ENCODE data around the gene ADCY9. TPM values are rescaled to one million over a fixed set of nuclear protein-coding genes. Genes with fewer than 3 reads are reported as not detected.
"Not testable (repeated sequence)": the region's sequence is repeated elsewhere in the genome, so short reads cannot be mapped to it uniquely, and the experiment has no call there.

Gene ADCY9
- total RNA-seq, 2 donors from 2014 or later, result 18.6 to 18.7 TPM

GRCh38 chr16:4048481-4048880, 67.8 kb downstream of the ADCY9 start:
- ATAC-seq (replicated peaks in 1 of 2), result no peak
- Mint-ChIP-seq H3K9me3 (no peaks in the 10 kb centered on the region), H3K4me1 (ENCODE audit: low read depth) (peaks cover 7% of the 10 kb centered on the region), H3K36me3 (ENCODE audit: insufficient read depth in 2 of 2) (no peaks in the 10 kb centered on the region), H3K27me3 (ENCODE audit: low read depth) (peaks cover 8% of the 10 kb centered on the region), H3K4me3 (no peak overlapping the region), H3K27ac (no peak overlapping the region)
- no peak for DNase-seq

- no peak overlapping the region for H3K4me3 Mint-ChIP-seq
- H3K9me3 Mint-ChIP-seq, result no peaks in the 10 kb centered on the region
- ATAC-seq (replicated peaks in 1 of 2) (no peak), DNase-seq (no peak)
- H3K36me3 Mint-ChIP-seq (ENCODE audit: insufficient read depth in 2 of 2), result no peaks in the 10 kb centered on the region
- H3K27me3 Mint-ChIP-seq (ENCODE audit: low read depth), result peaks cover 8% of the 10 kb centered on the region
- H3K27ac Mint-ChIP-seq, result no peak overlapping the region
- peaks cover 7% of the 10 kb centered on the region for H3K4me1 Mint-ChIP-seq (ENCODE audit: low read depth)
Observed at GRCh38 chr16:4046221-4046620, 70.0 kb downstream of the ADCY9 start.

GRCh38 chr16:4045561-4045960, 70.7 kb downstream of the ADCY9 start:
- H3K27me3 Mint-ChIP-seq (ENCODE audit: low read depth); DNase-seq; H3K4me3 Mint-ChIP-seq; H3K36me3 Mint-ChIP-seq (ENCODE audit: insufficient read depth in 2 of 2); H3K9me3 Mint-ChIP-seq; H3K4me1 Mint-ChIP-seq (ENCODE audit: low read depth); ATAC-seq (replicated peaks in 1 of 2); H3K27ac Mint-ChIP-seq: not testable (repeated sequence)

DNA sequence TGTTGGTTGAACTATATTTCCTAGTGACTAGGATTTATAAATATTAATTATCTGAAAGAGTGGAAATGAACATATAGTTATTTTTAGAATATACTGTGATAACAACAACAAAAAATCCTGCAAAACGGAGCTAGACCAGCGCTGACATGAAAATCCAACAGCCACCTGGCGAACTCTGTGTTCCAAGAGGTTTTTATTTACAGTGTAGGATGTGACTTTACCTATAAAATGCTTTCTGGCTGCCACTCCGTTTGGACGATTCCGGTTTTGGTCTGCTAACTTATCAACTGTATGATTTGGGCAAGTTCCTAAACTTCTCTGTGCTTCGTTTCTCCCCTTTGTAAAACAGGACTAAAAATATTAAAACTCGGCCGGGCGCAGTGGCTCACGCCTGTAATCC, 73.7 kb downstream of the ADCY9 start:
- Mint-ChIP-seq H3K9me3 (no peaks in the 10 kb centered on the region), H3K27ac (no peak overlapping the region), H3K4me1 (ENCODE audit: low read depth) (peaks cover 7% of the 10 kb centered on the region), H3K36me3 (ENCODE audit: insufficient read depth in 2 of 2) (no peaks in the 10 kb centered on the region), H3K4me3 (no peak overlapping the region), H3K27me3 (ENCODE audit: low read depth) (peaks cover 8% of the 10 kb centered on the region)
- DNase-seq, result no peak
- no peak for ATAC-seq (replicated peaks in 1 of 2)

GRCh38 chr16:4038448-4038847, 77.8 kb downstream of the ADCY9 start:
- Mint-ChIP-seq H3K4me1 (ENCODE audit: low read depth) (no peaks in the 10 kb centered on the region), H3K27ac (no peak overlapping the region), H3K27me3 (ENCODE audit: low read depth) (no peaks in the 10 kb centered on the region), H3K36me3 (ENCODE audit: insufficient read depth in 2 of 2) (no peaks in the 10 kb centered on the region), H3K4me3 (no peak overlapping the region), H3K9me3 (no peaks in the 10 kb centered on the region)
- ATAC-seq (replicated peaks in 1 of 2), result no peak
- DNase-seq, result no peak

- not testable (repeated sequence) for H3K27me3 Mint-ChIP-seq (ENCODE audit: low read depth); DNase-seq; H3K9me3 Mint-ChIP-seq; H3K36me3 Mint-ChIP-seq (ENCODE audit: insufficient read depth in 2 of 2); H3K4me3 Mint-ChIP-seq; ATAC-seq (replicated peaks in 1 of 2); H3K4me1 Mint-ChIP-seq (ENCODE audit: low read depth); H3K27ac Mint-ChIP-seq
Observed at GRCh38 chr16:4036952-4037351, 79.3 kb downstream of the ADCY9 start.

DNA sequence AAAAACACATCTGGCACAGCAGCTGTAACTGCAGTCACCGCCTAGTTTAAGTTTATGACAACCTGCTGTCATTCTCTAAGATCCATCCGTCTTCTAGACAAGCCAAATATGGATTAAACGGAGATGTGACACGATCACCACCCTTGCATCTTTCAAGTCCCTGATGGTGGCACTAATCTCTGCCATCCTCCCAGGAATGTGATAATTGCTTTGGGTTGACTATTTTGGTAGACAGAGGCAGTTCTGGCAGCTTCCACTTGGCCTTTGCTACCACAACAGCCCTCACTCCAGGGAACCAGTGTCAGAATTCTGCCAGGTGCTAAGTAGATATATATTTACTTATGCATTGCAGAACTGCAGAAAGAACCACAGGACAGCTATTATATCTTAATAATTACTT, 81.3 kb downstream of the ADCY9 start:
- ATAC-seq (replicated peaks in 1 of 2), result no peak
- H3K9me3 Mint-ChIP-seq, result no peaks in the 10 kb centered on the region
- DNase-seq, result no peak
- H3K4me3 Mint-ChIP-seq, result no peak overlapping the region
- H3K27me3 Mint-ChIP-seq (ENCODE audit: low read depth), result no peaks in the 10 kb centered on the region
- no peak overlapping the region for H3K27ac Mint-ChIP-seq
- peaks cover 4% of the 10 kb centered on the region for H3K4me1 Mint-ChIP-seq (ENCODE audit: low read depth)
- no peaks in the 10 kb centered on the region for H3K36me3 Mint-ChIP-seq (ENCODE audit: insufficient read depth in 2 of 2)

DNA sequence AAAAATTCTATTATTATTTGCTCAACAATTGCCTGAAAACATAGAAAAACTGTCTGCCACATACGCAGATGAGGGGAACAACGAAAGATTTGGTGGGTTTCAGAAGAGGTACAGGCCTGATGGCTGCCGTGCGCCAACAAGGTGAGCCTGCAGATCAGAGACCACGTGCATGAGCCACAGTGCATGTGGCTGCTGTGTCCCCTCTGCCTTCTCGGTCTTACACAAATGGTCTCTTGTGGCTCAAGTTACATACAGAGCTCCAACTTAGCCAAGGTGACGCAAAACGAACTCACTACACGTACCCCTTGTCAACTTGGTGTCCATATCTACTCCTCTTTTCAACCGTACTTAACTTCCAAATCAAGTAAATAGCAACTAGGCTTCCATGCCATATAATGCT, 82.3 kb downstream of the ADCY9 start:
- DNase-seq, result no peak
- Mint-ChIP-seq H3K27ac (no peak overlapping the region), H3K4me3 (no peak overlapping the region), H3K4me1 (ENCODE audit: low read depth) (peaks cover 6% of the 10 kb centered on the region), H3K36me3 (ENCODE audit: insufficient read depth in 2 of 2) (no peaks in the 10 kb centered on the region), H3K9me3 (no peaks in the 10 kb centered on the region), H3K27me3 (ENCODE audit: low read depth) (no peaks in the 10 kb centered on the region)
- ATAC-seq (replicated peaks in 1 of 2), result no peak

DNA sequence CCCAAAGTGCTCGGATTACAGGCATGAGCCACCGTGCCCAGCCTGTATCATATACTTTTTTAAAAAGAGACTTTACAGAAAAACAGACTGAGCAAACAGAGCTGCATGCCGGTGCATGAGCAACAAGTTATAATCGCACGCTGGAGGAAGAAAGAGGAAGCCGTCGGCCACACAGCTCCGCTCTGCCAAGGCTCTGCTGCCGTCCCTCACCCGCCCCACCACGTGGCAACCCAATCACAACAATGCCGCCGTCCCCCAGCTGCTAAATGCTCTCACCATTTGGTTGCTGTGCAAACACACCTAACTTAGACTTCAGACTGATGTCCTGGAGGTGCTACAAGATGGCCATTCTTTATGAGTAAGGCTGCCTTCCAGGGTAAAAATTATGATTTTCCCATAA, 83.5 kb downstream of the ADCY9 start:
- Mint-ChIP-seq H3K4me3 (no peak overlapping the region), H3K9me3 (no peaks in the 10 kb centered on the region), H3K4me1 (ENCODE audit: low read depth) (peaks cover 6% of the 10 kb centered on the region), H3K27ac (no peak overlapping the region), H3K36me3 (ENCODE audit: insufficient read depth in 2 of 2) (no peaks in the 10 kb centered on the region), H3K27me3 (ENCODE audit: low read depth) (no peaks in the 10 kb centered on the region)
- peak in 1 of 2 donors; percentile 15 for DNase-seq
- no peak for ATAC-seq (replicated peaks in 1 of 2)

DNA sequence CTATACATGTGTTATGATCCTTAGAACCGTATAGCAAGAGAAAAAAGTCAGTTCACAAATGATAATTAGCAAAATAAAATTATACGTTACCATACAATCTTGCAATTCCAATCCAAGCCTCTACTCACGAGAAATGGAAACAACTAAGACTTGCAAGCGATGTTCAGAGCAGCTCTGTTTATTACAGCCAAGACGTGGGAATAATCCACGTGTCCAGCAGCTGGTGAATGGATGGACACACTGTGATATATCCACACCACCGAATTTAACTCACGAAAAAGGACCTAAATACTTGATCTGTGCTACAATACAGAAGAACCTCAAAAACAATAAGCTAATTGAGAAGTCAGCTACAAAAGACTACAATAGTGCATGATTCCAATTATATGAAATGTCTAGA, 88.1 kb downstream of the ADCY9 start:
- H3K9me3 Mint-ChIP-seq, result no peaks in the 10 kb centered on the region
- no peak overlapping the region for H3K27ac Mint-ChIP-seq
- H3K27me3 Mint-ChIP-seq (ENCODE audit: low read depth), result no peaks in the 10 kb centered on the region
- no peak for ATAC-seq (replicated peaks in 1 of 2)
- peaks cover 6% of the 10 kb centered on the region for H3K4me1 Mint-ChIP-seq (ENCODE audit: low read depth)
- no peak overlapping the region for H3K4me3 Mint-ChIP-seq
- no peaks in the 10 kb centered on the region for H3K36me3 Mint-ChIP-seq (ENCODE audit: insufficient read depth in 2 of 2)
- no peak for DNase-seq

DNA sequence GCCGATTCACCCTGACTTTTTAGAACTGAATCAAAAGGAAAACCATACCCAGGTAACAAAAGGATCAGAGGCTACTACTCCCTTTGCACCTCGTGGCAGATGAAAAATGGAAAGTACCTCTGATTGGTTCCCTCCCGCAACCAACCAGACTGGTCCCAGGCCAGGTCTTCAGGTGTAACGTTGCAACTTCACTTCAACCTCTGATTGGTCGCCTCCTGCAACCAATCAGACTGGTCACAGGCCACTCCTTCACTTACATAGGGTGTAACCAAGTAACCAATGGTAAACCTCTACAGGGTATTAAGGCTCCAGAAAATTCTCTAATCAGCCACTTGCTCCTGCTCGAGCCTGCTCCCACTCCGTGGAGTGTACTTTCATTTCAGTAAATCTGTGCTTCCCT, 89.4 kb downstream of the ADCY9 start:
- Mint-ChIP-seq H3K4me1 (ENCODE audit: low read depth) (peaks cover 6% of the 10 kb centered on the region), H3K27me3 (ENCODE audit: low read depth) (no peaks in the 10 kb centered on the region), H3K4me3 (no peak overlapping the region), H3K27ac (no peak overlapping the region), H3K9me3 (no peaks in the 10 kb centered on the region), H3K36me3 (ENCODE audit: insufficient read depth in 2 of 2) (no peaks in the 10 kb centered on the region)
- DNase-seq (no peak), ATAC-seq (replicated peaks in 1 of 2) (no peak)

GRCh38 chr16:4025428-4025827, 90.8 kb downstream of the ADCY9 start:
- Mint-ChIP-seq H3K4me1 (ENCODE audit: low read depth) (peaks cover 6% of the 10 kb centered on the region), H3K4me3 (no peak overlapping the region), H3K9me3 (no peaks in the 10 kb centered on the region), H3K27ac (no peak overlapping the region), H3K36me3 (ENCODE audit: insufficient read depth in 2 of 2) (no peaks in the 10 kb centered on the region), H3K27me3 (ENCODE audit: low read depth) (no peaks in the 10 kb centered on the region)
- ATAC-seq (replicated peaks in 1 of 2), result no peak
- no peak for DNase-seq

DNA sequence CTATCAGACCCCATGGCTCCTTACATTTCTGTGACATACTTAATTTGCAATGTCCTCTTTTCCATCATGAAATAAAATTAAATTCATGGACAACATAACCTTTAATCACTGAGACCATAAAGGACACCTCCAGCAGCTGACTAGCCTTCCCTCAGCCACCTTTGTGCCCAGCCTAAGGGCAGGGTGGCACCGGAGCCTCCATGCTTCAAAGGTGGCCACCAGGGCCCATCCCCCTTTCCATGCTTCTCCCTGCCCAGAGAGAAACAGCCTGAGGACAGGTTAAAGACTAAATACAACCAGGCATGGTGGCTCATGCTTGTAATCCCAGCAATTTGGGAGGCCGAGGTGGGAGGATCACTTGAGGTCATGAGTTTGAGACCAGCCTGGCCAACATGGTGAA, 94.3 kb downstream of the ADCY9 start:
- Mint-ChIP-seq H3K36me3 (ENCODE audit: insufficient read depth in 2 of 2) (no peaks in the 10 kb centered on the region), H3K27me3 (ENCODE audit: low read depth) (no peaks in the 10 kb centered on the region), H3K4me1 (ENCODE audit: low read depth) (peaks cover 5% of the 10 kb centered on the region), H3K9me3 (no peaks in the 10 kb centered on the region), H3K4me3 (no peak overlapping the region), H3K27ac (no peak overlapping the region)
- ATAC-seq (replicated peaks in 1 of 2) (no peak), DNase-seq (no peak)

DNA sequence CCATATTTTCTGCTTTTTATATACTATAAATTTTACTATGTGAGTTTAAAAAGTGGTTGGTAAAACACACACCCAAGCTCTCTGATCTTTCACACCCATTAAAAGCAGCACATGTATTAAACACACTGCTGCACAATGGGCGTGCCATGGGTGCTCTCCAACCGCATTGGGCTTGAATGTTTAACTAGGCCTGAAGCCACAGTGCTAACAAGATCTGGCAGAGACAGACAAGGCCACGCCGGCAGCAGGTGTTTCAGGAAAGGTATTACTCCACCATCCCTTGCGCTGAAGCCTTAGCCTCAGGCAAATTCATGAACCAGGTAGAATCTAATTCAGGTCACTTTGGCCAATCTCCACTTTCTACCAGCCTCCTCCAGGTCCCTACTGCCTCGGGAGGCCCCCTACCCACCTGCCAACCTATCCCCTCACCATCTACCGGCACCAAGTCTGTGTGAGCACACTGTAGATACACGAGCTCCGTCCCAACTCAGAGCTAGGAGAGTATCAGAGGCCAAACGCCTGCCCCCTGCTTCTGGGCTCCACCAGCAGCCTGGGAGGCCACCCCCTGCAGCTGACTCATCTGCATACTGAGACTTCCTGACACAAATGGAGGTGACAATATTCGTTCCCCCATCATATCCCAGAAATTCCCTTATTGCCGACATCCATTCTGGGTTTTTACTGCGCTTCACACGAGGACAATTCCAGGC, 95.0 kb downstream of the ADCY9 start:
- Mint-ChIP-seq H3K4me1 (ENCODE audit: low read depth) (peaks cover 5% of the 10 kb centered on the region), H3K27ac (no peak overlapping the region), H3K4me3 (no peak overlapping the region), H3K27me3 (ENCODE audit: low read depth) (no peaks in the 10 kb centered on the region), H3K36me3 (ENCODE audit: insufficient read depth in 2 of 2) (no peaks in the 10 kb centered on the region), H3K9me3 (no peaks in the 10 kb centered on the region)
- no peak for DNase-seq
- ATAC-seq (replicated peaks in 1 of 2), result no peak

All from activated T-cell treated with anti-CD3 and anti-CD28 coated beads, Interleukin-2, amount 50 U/mL, for 72 hours (primary cell).